NCI-H524 (cell line): ENCODE measurements around the gene ADAMTSL1.
A peak's percentile ranks its signal among the peaks of the same experiment; 100 is the strongest.

Experiments used
- DNase-seq, 2 experiments: peaks; one replicate each; lab custom pipeline; 2025; lab: John Stamatoyannopoulos, UW

Gene ADAMTSL1

DNA sequence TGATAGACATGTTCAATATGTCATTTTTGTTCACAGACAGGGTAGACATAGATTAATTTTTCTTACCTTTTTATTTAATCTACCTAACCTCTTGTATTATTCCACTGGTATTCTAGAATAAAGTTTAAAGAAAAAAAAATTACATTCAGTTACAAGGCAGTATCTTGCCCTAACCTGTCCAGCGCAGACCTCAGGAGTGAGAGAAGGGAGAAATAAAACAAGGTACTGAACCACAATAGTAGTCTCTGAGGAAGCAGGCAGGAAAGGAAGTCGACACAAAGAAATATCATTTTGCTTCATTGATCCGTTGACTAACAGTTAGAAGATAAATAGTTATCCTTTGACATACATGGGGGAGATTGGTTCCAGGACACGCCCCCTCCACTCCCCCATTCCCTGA lies 12.5 kb upstream of the ADAMTSL1 start:
- no peak for DNase-seq

DNA sequence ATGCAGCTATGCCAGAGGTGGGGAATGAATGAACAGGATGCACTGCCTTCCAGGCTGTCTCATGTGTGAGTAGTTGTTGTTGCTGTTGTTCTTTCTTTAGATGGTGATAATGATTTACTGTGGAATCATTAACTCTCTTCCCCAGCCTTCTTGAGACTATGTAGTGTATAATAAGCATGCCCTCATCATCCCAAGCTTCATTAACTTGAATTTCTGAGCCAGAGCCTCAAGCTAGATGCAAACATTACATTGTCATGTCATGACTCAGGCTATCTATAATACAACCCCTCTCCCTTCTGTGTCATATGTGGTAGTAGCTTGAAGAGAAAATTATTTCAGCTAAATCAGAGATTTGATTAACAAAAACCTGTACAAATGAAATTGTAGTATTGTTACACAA lies 10.0 kb upstream of the ADAMTSL1 start:
- DNase-seq = no peak

DNA sequence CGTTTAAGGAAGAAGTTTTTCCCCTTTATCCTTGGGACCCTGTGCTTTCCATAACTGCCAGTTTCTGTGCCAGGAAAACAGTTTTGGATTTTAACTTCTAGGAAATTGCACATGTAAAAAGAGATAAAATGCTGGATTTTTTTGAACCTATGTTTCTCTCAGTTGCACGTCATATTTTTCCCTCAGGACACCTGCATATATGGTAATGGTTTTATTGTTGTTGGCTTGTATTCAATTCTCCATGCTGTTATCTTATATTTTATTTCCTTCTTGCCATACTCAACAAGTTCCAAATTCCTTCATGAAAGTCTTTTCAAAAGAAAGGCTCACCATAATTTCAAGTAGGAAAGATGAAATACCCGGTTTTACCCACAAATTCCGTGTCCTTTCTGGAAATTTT lies 7.9 kb upstream of the ADAMTSL1 start:
- DNase-seq = no peak

DNA sequence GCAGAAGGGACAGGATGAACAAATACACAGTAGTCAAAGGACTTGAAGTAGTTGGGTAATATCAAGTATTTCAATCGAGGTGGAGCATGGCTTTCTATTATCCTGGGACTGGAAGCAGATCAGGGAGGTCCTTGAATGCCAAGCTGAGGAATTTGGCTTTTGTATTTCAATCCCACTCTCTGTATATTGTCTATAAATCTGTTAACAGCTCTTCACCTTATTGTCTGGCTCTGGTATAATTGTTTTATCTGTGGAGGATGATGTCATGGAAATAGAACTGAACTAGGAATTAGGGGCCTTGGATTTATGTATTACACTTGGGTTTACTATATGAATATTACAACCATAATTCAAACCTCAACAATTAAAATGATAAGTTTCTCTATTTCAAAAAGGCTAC lies 6.3 kb upstream of the ADAMTSL1 start:
- DNase-seq = no peak

DNA sequence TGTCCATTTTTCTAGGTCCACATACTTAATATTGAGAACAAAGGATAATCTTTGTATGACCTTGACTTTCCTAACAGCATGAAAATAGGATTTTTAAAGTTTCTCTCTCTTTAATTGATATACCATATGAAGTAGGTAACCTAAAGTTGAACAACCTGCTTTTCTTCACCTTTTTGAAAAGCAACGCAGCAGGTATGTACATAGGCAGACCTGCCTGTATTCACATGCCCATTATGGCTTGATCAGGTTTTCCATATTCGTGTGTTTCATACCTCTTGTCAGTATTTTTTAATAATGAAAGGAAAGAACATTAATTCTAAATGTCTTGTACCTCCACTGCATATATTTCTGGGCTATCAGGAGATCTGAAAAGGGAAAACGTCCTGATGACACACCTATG lies 1.5 kb upstream of the ADAMTSL1 start:
- DNase-seq = no peak

DNA sequence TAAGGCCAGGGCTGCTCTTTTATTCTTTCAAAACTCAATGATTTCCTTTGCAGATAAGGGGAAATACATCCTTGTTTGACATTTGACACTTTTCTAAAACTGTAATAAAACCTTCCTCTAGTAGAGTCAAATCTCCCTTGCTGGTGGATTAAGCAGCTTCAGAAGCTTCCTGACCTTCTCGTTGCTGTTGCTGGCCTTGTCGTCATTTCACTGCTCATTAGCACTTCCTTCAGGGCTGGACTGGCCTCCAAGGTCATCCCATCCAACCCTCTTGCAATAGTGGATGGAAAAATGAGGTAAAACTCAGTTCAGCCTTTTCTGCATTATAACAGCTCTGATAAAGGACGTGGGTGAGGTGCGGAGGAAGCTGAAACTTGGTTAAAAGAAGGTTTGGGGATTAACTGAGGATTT lies 1.1 kb upstream of the ADAMTSL1 start:
- DNase-seq = peak in 1 of 2 experiments; percentile 23

DNA sequence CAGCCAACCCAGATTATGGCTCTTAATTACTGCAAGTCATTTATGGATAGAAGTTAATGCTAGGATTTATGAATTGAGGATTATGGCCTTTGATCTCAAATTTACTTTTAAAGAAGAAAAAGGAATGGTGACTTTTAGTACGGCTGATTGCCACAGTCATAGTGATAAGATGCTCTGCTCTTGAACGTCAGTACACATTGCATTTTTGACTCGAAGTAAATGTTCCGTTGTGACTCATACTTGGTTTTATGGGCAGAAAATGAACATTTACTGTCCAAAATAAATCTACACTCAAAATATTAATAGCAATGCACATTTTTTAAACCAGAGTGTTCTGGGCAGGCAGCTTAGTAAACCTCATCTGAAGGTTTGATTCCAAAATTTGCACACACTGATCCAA lies 830 bp downstream of the ADAMTSL1 start:
- peak in 1 of 2 experiments; percentile 54 for DNase-seq

DNA sequence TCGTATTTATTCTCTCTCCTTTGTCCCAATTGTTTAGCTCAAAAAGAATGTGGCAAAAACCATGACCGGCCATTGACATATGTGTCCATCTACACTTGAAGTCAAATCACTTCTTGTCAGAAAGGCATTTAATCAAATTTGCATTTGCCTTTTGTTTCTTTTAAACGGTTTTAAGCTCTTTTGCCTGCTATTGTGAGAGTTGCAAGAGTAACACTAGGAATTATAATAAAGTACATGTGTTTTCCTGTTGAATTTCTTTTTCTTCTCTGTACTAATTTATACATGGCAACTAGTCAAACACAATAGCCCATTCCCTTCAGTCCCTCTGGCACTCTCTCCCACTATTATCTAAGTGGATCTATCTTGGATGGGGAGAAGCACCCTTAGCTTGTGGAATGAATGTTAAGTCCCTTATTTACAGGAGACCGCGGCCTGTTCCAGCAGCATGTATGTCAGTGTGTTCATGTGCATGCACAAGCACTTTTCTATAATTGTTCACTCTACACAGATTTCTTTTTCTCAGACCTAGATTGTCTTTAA lies 3.2 kb downstream of the ADAMTSL1 start:
- no peak for DNase-seq

DNA sequence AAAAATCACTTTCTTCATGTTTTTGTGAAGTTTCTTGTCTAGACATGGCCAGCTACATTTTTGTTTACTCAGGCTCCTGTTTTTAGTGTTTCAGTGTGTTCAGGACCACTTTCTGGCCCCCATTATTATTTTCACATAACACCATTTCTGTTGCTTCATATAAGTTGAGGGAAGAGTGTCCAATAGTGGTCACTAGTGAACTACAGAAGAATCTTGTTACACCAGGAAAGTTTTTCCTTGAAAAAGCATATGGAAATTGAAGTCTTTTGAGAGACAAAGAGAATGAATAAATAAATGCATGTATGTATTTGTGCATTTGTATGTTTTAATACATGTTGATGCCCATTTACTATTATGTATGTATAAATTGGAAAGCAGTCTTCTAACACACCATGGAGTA lies 3.8 kb downstream of the ADAMTSL1 start:
- DNase-seq = no peak

DNA sequence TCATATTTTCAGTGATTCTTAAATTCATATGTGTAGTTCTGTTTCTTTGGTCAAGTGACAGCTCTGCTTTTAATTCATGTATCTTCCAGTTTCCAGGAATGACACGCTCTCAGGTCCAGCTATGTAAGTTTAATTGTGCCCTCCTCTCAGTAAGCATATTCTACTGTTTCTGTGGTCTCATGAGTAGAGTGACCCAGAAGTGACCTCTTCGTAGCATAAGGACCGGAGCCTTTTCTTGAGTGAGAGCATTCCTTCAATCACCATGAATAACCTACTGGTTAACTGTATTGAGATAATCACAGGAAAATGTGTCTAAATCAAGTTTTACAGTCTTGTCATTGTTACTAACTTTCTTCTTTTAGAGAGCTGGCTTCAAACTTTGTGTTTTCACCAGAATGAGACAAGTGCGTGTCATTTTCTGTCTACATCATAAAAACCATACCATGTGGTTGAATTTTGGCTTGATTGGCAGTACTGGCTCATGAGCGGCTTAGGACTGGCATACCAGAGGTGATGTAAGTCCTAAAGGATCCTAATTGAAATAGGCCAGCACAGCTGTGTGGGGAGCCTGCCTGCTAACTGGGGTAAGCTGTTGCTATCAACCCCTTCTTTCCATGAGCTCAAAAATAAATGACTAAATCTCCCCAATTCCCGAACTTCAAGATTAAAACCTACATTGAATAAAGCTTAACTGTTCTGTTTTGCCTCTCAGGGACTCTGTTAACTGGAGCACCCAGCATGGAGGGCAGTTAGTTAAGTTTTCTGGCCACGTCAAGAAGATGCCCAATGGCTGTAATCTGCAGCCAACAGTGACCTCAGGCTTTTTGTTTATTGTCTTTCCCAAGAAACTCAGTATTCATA lies 4.8 kb downstream of the ADAMTSL1 start:
- DNase-seq = no peak

DNA sequence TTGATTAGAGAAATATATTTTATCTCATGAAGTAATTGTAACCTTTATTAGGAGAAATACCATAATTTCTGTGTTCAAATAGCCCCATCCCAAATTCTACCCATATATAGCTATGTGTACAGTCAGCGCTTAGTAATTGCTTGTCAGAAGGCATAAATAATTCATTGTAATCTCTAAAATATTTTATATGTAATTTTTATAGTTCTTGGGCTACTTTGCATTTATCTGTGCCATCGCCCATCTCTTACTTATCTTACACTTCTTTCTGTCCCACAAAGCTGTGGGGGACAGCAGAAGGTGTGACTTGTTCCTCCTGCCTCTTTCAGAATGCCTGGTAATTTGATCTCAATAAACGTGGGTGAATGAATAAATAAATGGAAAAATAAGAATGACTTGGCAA lies 5.5 kb downstream of the ADAMTSL1 start:
- no peak for DNase-seq

DNA sequence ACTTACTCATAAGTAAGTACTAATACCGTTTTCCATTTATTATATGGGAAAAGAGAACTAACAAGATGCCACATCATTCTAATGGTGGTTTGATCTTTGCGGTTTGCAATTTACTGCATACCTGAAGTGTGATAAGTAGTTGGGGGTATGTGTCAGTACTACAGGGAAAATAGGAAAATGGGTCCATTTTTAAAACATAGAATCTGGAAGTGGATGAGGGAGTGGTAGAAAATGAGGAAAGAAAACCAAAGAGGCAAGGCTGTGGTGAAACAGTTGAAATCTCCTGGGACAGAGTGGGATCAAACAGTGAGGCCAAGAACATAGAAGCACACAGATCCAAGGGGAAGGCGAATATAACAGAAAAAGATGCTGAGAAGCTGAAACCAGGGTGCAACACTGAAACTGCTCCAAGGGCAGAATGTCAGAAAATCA lies 6.7 kb downstream of the ADAMTSL1 start:
- no peak for DNase-seq

DNA sequence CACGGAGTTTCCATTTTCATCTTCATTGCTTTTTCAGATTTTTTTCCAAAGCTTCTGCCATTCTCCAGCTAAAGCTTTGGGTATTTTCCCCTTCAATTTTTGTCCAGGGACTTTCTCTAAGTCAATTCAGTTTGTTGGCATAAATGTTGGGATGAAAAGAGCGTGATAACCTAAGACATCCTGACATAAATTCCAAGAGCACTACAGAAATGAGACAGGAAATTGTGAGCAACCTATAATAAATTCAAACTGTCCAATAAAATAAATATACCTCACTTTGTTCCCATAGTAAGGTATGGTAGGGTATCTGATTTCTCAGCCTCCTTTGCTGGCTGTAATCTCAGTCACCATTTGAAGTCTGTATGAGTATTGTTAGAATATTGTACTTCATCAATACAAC lies 8.4 kb downstream of the ADAMTSL1 start:
- no peak for DNase-seq

DNA sequence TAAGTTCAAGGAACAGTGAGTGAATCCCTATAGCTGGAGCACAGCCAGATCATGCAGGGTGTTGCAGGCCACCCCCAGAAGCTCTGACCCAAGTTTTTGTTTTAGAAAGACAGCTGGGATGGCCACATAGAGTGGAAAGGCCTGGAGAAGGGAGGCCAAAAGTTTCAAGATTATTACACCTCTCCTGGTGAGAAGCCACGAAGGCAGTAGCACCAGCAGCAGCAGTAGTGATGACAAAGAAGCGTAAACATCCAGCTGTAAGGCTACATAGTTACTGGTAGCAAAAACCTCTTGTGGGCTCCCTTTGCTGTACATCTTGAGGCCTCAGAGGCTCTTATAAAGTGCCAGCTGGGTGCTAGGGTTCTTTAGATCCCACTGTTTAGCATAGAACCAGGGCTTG lies 11.8 kb downstream of the ADAMTSL1 start:
- no peak for DNase-seq

DNA sequence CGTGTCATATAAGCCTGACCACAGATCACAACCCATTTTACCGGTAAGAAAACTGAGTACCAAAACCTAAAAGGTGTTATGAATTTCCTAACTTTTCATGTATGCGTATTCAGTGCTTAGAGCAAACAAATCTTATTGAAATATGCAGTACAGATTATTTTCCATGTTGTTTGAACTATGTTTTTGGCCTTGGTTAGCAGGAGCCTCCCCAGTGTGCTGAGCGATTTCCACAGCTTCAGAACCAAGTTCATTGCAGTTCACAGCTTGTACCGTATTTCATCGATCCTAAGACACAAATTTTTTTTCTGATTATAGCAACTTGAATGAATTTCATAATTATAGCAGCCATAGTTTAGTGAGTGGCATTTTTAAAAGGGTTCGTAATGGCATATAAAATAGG lies 13.7 kb downstream of the ADAMTSL1 start:
- no peak for DNase-seq

DNA sequence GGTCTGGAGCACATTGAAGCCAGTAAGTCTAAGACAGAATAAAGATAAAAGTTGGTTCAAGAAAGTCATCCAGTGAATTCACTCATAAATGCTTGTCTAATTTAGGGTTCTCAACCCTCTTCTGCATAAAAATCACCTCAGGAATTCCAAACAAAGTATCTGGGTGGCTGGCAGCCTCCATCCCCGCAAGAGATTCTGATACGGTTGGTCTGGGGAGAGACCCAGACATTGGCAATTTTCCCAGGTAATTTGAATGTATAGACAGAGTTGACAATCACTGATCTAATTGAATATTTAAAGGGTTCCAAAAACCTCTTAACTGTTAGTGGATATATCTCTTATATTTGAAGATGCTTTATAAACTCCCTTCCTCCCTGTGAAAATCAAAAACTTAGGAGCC lies 14.9 kb downstream of the ADAMTSL1 start:
- DNase-seq = no peak

DNA sequence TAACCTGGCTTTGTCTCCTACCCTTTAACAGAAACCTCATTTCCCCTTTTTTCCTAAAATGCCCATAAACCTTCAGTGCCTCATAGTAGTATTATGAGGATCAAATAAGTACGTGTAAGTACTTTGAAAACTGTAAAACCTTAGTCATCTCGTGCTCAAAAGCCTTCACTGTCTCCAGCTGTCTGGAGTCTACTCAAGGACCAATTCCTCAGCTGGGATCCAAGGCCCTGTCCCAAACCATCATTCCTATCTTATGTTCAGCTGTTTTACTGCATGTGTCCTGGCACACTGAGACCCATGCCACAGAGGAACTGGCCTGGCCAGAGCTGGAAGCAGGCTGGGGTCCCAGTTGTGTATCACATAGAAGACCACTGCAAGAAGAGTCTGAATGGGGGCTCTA lies 15.9 kb downstream of the ADAMTSL1 start:
- DNase-seq = no peak

DNA sequence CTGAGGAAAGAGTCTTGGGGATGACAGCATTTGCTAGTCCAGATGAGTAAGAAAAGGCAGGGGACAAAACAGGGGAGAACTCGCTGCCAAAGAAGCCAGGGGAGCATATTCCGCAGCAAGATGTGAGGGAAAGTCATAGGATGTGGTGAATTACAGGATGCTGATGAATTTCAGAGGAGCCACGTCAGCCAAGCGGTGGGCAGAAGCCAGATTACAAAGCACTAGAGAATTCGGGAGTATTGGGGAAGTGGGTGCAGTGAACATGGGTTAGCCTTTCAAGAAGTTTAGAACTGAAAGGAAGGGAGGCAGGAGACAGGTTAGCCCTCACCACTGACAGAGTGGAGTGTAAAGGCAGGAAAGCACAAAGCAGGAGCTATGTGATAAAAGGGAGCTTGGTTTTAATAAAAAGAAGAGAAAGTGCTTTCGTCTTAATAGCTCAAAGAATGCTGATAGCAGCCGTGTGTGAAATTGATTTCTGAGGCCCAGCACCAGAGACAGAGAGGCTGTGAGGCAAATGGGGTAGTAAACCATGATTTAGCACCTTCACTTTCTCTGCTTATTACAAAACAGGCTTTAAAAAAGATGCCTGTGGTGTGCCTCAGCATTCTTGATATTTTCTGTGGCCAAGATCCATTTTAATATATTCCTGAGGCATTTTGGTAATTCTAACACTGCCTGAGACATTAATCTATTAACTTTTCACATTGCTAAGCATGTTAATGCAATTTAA lies 16.9 kb downstream of the ADAMTSL1 start:
- no peak for DNase-seq

DNA sequence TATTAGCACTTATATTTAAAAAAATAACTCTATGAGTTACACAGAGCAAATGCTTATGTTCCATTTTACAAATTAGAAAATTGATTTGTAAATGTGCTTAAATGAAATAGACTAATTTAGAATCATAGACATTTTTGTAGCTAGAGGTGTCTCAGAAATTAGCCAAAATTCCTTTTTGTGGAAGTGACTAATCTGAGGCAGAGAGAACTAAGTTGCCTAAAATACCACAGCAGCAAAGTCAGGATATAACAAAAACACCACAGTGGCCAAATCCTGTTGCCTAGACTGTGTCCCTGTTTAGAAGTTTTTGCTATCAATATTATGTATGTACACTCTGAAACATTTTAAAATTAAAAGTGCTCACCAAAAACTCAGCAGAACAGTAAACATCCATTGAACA lies 18.7 kb downstream of the ADAMTSL1 start:
- DNase-seq = no peak

DNA sequence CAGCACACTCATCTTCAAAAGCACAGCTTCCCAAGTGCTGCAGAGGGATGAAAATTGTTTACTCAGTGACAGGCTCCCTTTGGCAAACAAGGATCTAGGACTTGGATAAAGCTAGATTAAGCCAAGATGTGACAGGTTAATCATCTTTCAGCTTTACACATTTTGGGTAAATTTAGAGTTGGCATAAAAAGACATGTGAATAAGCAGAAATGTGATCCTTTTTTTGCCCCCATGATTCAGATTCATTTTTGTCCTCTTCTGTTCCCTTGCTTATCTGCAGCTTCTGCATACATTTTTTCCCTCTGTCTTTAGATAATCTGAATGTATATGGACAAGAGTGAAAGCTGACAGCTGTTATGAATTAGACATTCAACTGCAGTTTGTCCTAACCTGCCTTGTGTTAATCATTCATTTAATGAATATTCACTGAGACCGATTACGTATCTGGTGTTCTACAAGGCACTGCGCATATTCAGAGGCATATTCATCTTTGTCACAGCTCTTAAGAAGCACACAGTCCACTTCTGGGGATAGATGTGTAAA lies 19.6 kb downstream of the ADAMTSL1 start:
- peak in 1 of 2 experiments; percentile 23 for DNase-seq

DNA sequence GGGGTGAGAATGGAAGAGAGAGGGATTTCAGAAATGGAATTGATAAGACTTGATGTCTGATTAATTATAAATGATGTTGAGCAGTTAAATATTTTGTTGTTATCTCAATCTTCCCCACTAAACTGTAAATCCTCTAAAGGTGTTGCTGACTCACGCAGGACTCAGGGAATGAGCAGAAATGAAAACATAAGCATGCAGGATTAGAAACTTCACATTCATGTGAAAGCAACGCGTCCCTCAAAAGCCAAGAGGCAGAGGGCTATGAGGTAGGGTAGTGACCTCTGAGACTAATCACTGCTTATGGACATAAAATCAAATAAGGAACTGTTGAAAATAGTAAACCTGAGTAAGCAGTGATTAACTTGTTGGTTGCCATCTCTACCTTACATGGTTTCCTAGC lies 21.1 kb downstream of the ADAMTSL1 start:
- DNase-seq = no peak

DNA sequence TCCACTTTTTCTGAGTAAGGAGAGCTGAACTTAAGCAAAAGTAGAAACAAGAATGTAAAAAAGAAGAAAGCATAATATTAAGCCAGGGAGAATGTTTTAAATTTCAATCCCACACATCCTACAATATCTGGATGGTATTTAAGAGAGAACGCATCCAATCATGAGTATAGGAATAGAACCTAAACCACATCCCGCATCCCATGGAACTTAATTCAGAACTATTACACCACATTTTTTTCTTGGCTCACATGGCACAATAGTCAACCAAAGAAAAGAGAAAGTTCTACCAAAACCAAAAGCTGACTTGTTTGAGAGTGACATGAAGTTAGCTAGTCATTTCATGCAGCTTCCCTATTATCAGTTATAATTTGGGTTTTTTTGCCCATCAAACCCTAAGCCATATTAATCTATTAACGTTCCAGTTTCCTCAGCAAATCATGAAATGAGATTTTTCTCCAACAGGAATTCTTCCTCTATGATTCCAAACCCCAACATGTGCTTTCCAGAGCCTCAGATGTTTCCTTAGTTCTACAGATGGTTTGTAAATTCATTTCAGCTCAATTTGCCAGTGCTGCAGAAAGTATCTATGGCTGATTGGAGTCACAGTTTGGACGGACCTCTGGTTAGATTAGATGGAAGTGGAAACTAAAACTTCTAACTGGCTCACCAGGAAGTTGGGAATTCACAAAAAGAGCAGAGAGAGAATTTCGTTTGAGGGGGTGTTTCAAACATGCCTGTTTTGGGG lies 22.5 kb downstream of the ADAMTSL1 start:
- no peak for DNase-seq
